HG03060 (cell line): Measurements from ENCODE around the gene SLCO6A1.
A peak's percentile ranks its signal among the peaks of the same experiment; 100 is the strongest.
"Not testable (repeated sequence)": the region's sequence is repeated elsewhere in the genome, so short reads cannot be mapped to it uniquely, and the experiment has no call there.

Experiments
- ATAC-seq: cut with Tn5 transposase; IDR thresholded peaks from one replicate; pipeline ENCODE4 v1.9.1; 2021; ENCODE audit warnings: low read depth, moderate number of reproducible peaks; ENCODE audit not compliant: unreplicated experiment

The SLCO6A1 gene

GRCh38 chr5:102498271-102499034 is at the start of gene SLCO6A1:
Gene SLCO6A1 (minus strand): TSS chr5:102499001. CDS start chr5:102498844, 157 bp downstream.
- ATAC-seq, result no peak

GRCh38 chr5:102547141-102548035 is 48.6 kb upstream of the SLCO6A1 start:
- ATAC-seq, result no peak

- no peak for ATAC-seq
Measured at GRCh38 chr5:102545175-102545574, 46.4 kb upstream of the SLCO6A1 start.

GRCh38 chr5:102542057-102542456 is 43.3 kb upstream of the SLCO6A1 start:
- no peak for ATAC-seq

- ATAC-seq, result no peak
Measured at GRCh38 chr5:102539996-102540728, 41.4 kb upstream of the SLCO6A1 start.

- no peak for ATAC-seq
Measured at GRCh38 chr5:102539562-102539961, 40.8 kb upstream of the SLCO6A1 start.

- ATAC-seq, result no peak
Measured at GRCh38 chr5:102537011-102537410, 38.2 kb upstream of the SLCO6A1 start.

GRCh38 chr5:102536323-102536928 is 37.6 kb upstream of the SLCO6A1 start:
- no peak for ATAC-seq

- ATAC-seq, result no peak
Measured at GRCh38 chr5:102532123-102532522, 33.3 kb upstream of the SLCO6A1 start.

- ATAC-seq, result no peak
Measured at GRCh38 chr5:102531506-102531905, 32.7 kb upstream of the SLCO6A1 start.

- ATAC-seq, result no peak
Measured at GRCh38 chr5:102529447-102529846, 30.6 kb upstream of the SLCO6A1 start.

GRCh38 chr5:102529031-102529430 is 30.2 kb upstream of the SLCO6A1 start:
- ATAC-seq, result no peak

- ATAC-seq, result no peak
Measured at GRCh38 chr5:102528600-102528999, 29.8 kb upstream of the SLCO6A1 start.

GRCh38 chr5:102527547-102527946 is 28.7 kb upstream of the SLCO6A1 start:
- no peak for ATAC-seq

- ATAC-seq, result peak; percentile 97
Measured at GRCh38 chr5:102523541-102524175, 24.9 kb upstream of the SLCO6A1 start.

GRCh38 chr5:102511666-102512065 is 12.9 kb upstream of the SLCO6A1 start:
- no peak for ATAC-seq

- not testable (repeated sequence) for ATAC-seq
Measured at GRCh38 chr5:102491261-102491914, 7.4 kb downstream of the SLCO6A1 start.

GRCh38 chr5:102483736-102484135 is 15.1 kb downstream of the SLCO6A1 start:
- no peak for ATAC-seq

GRCh38 chr5:102481054-102481715 is 17.6 kb downstream of the SLCO6A1 start:
- ATAC-seq, result no peak
